HG03175 (cell line): ENCODE measurements around the gene DDX55.
"Not testable (repeated sequence)": the region's sequence is repeated elsewhere in the genome, so short reads cannot be mapped to it uniquely, and the experiment has no call there.

Experiments
- ATAC-seq: cut with Tn5 transposase; IDR thresholded peaks from one replicate; pipeline ENCODE4 v1.9.1; 2021; ENCODE audit warnings: mild to moderate bottlenecking, moderate library complexity; ENCODE audit not compliant: unreplicated experiment

Gene DDX55

GRCh38 chr12:123601602-123602489 lies at the start of gene DDX55:
Gene DDX55, plus strand, starts transcription at chr12:123602099. Its CDS starts 50 bp downstream, at chr12:123602149.
- ATAC-seq, result peak; percentile 86

DNA sequence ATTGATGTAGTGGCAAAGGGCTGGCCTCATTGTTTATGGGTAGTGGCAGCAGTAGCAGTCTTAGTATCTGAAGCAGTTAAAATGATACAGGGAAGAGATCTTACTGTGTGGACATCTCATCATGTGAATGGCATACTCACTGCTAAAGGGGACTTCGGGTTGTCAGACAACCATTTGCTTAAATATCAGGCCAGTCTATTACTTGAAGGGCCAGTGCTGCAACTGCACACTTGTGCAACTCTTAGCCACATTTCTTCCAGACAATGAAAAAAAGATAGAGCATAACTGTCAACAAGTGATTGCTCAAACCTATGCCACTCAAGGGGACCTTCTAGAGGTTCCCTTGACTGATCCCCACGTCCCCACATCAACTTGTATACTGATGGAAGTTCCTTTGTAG lies 47.8 kb upstream of the DDX55 start:
- not testable (repeated sequence) for ATAC-seq

GRCh38 chr12:123554843-123555242 lies 47.1 kb upstream of the DDX55 start:
- not testable (repeated sequence) for ATAC-seq

- ATAC-seq, result not testable (repeated sequence)
Measured at GRCh38 chr12:123558487-123558886, 43.4 kb upstream of the DDX55 start.

GRCh38 chr12:123559468-123559867 lies 42.4 kb upstream of the DDX55 start:
- ATAC-seq, result no peak

DNA sequence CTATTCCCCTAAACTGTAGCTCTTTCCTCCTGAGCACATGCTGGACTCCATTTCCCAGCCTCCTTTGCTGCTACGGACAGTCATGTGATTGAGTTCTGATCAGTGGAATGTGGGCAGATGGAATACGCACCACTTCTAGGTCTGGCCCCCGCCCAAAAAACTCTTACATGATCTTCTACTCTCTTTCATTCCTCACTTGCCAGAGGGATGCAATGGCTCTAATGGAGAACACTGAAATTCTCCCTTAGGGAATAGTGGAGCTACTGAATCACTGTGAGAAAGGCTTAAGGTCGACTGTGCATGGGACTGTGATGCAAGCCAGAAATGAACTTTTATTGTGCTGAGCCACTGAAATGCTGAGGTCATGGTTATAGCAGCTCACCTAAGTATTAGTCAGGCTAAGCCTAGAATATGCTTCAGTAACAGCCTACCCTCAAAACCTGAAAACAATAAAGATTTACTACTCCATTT lies 30.5 kb upstream of the DDX55 start:
- no peak for ATAC-seq

DNA sequence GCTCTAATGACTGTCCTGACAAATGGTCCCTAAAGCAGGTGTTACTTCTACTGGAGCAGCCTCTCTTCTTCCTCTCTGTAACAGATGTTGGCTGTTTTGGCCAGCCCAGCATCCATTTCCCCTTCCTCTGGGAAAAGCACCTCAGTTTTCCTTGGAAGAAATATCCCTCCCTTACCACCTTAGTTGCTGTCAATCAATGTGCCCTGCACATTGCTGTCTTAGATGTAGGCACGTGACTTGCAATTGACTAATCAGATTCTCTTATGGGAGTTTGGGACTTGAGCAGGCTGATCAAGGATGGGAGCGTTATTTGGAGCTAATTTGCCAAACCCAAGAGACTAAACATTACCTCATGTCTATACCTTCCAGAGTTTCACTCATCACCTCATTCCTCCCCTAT lies 29.5 kb upstream of the DDX55 start:
- ATAC-seq, result no peak

DNA sequence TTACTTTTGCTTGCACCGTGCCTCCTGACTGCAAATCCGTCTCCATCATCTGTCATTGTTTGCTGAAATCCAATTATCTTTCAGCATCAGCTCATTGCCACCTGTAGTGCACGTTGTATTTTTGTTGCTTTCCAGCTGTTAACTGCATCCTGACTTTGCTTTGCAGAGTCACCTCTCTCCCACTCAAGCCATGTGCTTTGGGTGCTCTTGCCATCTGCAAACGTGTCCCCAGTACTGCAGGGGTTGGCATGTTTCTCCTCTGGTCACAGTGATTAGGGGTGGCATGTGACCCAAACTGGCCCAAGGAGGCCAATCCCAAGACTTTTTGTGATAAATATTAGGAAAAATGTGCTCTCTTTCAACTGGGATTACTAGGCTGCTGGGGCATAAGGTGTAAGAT lies 28.0 kb upstream of the DDX55 start:
- no peak for ATAC-seq

GRCh38 chr12:123576611-123577010 lies 25.3 kb upstream of the DDX55 start:
- no peak for ATAC-seq

- ATAC-seq, result no peak
Measured at GRCh38 chr12:123578243-123578642, 23.7 kb upstream of the DDX55 start.

- ATAC-seq, result not testable (repeated sequence)
Measured at GRCh38 chr12:123578829-123579228, 23.1 kb upstream of the DDX55 start.

DNA sequence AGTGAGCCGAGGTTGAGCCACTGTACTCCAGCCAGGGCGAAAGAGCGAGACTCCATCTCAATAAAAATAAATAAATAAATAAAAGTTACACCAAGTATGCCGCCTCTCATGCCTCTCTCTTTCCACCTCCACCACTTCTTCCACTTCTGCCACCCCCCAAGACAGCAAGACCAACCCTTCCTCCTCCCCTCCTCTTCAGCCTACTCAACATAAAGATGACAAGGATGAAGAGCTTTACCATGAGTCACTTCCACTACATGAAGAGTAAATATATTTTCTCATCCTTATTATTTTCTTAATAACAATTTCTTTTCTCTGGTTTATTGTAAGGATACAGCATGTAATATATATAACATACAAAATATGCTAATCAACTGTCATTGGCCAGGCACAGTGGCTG lies 21.1 kb upstream of the DDX55 start:
- ATAC-seq, result no peak

- ATAC-seq, result no peak
Measured at GRCh38 chr12:123591702-123592481, 10.0 kb upstream of the DDX55 start.

DNA sequence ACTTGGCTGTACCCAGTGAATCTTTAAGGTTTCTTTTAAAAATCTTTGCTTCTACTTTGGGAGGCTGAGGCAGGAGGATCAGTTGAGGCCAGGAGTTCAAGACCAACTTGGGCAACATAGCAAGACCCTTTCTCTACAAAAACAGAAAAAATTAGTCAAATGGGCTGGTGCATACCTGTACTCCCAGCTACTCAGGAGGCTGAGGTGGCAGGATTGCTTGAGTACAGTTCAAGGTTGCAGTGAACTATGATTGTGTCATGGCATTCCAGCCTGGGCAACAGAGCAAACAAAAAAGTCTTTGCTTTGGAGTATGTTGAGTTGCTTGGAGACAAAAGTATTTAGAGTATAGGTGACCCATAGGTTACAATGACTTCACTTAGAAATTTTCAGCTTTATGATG lies 6.2 kb upstream of the DDX55 start:
- no peak for ATAC-seq

DNA sequence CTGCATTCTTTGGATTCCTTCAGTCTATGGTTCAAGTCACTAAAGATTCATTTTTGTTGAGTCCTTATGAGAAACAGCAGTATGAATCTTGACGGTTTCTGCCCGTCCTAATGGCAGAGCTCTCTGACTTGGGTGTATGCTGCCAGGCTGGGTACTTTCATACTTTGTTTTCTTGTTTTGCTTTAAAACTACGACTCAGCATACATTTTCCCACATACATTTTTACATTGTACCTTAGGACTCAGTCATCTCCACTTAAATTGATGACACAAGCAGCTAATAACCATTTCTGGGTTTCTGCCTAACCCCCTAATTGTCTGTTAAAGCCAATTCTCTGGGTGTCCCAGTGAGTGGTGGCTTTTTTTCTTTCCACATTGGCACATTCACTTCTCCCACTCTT lies 4.8 kb upstream of the DDX55 start:
- no peak for ATAC-seq

DNA sequence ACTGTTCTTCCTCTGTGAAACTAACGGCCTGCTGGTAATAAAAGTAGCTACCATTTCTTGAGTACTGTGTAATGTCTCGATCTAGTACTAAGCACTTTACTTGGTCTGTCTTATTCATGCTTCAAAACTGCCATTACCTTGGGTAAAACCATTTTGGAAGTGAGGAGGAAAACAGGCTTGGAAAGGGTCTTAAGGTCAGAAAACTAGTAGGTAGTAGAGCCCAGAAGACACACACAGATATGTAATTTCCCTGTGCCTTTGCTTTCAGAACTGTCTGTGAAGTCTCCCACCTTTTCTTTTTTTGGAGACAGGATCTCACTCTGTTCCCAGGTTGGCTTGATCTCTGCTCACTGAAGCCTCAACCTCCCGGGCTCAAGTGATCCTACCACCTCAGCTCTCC lies 3.4 kb upstream of the DDX55 start:
- ATAC-seq, result no peak

GRCh38 chr12:123599310-123599709 lies 2.6 kb upstream of the DDX55 start:
- no peak for ATAC-seq

DNA sequence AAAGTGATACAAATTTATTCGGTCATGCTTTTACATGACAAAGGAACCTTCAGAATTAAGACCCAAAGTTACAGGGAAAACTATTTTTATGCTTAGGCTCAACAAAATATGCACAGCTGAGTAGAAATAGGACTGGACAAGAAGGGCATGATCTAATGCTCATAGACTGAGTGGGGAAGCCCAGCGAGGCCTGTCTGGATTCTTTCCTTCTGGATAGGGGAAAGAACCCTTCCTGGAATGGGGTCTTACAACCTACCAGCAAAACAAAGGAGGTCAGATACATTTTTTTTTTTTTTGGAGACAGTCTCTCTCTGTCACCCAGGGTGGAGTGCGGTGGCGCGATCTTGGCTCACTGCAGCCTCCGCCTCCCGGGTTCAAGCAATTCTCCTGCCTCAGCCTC lies 2.2 kb upstream of the DDX55 start:
- ATAC-seq, result no peak

DNA sequence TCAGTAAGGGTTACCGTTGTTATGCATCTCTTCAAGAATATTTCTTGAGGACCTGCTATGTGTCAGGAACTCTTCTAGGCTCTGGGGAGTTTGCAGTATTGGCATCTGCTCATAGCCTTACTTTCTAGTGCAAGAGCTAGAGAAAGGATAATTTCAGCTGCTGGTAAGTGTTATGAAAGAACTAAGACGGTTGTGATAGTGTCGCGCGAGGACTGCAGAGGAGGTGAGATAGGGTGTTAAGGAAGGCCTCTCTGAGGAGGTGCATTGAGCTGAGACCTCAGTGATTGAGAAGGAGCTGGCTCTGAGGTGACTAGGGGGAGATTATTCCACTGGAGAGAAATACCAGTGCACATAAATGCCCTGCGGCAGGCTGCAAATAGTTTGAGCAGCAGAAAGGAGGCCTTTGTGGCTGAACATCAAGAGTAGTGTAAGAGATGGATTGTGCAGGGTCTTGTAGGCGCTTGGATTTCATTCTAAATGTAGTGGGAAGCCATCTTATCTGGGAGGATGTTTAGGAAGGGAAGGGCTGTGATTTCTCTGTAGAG lies 824 bp downstream of the DDX55 start:
- no peak for ATAC-seq

DNA sequence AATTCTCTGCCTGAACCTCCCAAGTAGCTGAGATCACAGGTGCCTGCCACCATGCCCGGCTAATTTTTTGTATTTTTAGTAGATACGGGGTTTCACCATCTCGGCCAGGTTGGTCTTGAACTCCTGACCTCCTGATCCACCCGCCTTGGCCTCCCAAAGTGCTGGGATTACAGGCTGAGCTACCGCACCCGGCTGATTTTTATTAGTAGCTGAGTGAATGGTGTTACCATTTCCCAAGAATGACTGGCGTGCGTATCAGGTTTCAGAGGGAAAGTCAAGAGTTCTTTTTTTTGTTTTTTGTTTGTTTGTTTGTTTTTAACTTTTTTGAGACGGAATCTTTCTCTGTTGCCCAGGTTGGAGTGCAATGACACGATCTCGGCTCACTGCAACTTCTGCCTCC lies 1.6 kb downstream of the DDX55 start:
- ATAC-seq, result not testable (repeated sequence)

DNA sequence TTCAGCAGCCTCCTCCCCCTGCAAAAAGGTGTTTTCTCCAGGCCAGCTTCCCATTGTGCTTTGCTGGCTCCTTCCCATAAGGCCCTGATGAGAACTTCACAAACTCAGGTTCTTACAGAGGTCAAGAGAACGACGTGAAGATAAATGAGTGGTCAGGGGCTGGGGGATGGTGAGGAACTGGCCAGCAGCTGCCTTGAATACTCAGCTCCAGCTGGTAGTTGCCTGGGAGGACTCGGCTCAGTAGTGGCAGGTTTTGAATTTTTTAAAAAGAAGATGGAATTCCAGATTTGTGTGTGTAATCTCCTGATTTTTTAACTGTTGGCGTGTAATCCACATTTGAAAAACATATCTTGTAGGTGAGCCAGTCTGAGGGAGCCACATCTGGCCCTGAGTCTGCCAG lies 5.9 kb downstream of the DDX55 start:
- no peak for ATAC-seq

DNA sequence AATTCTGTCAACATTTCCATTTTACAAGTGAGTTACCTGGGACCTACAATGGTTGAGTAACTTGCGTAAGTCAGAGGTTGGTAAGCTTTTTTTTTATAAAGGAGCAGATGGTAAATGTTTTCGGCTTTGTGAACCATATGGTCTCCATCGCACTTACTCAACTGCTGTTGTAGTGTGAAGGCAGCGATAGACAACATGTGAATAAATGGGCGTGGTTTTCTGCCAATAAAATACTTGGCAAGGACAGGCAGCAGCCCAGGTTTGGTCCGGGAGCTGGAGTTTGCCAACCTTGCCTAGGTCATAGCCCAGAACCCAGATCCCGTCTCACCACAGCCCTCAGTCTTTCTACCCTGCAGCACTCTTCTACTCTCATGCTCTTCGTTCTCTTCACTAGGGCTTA lies 6.3 kb downstream of the DDX55 start:
- ATAC-seq, result no peak
